ENCODE results near the gene GPR156.

Gene GPR156

GRCh38 chr3:120284747-120285507 is at the start of gene GPR156:
Gene GPR156 (minus strand): TSS chr3:120285222. CDS start chr3:120244098, 41,124 bp downstream.
- no peak within 1 kb of the TSS for H2AFZ ChIP-seq (ENCODE audit: low read length)

GRCh38 chr3:120332646-120333045 is 47.6 kb upstream of the GPR156 start:
- H3K9ac ChIP-seq (ENCODE audit: low read length) = no peak overlapping the region
- no peak overlapping the region for H3K27ac ChIP-seq (ENCODE audit: low read length)
- H3F3A ChIP-seq (ENCODE audit: insufficient read depth, low read length) = 0 out of 2 replicates have a peak, but pooled peaks cover 3% of the 10 kb centered on the region
- H3K9me2 ChIP-seq (replicated peaks; ENCODE audit: insufficient read depth, low read length) = no peaks in the 10 kb centered on the region
- H3K4me3 ChIP-seq (ENCODE audit: low read length) = no peak overlapping the region
- H3K4me1 ChIP-seq (ENCODE audit: low read length) = no peaks in the 10 kb centered on the region
- peaks cover 30% of the 10 kb centered on the region; the same call in 1 of the 2 replicates for H3K36me3 ChIP-seq (replicated peaks; ENCODE audit: insufficient read depth, low read length)
- H3K79me2 ChIP-seq (ENCODE audit: low read length) = peaks cover 43% of the 10 kb centered on the region
- no peak for DNase-seq
- H3K27me3 ChIP-seq (replicated peaks; ENCODE audit: insufficient read depth, low read length) = no peaks in the 10 kb centered on the region
- TF ChIP-seq EZH2 (optimal IDR thresholded peaks at IDR 0.05; ENCODE audit: low read depth, low read length) (no peak), EZH2phosphoT487 (IDR thresholded peaks at IDR 0.05; ENCODE audit: low read length) (no peak), CTCF (IDR thresholded peaks at IDR 0.05; ENCODE audit: low read length) (no peak)
- H3K9me3 ChIP-seq (replicated peaks; ENCODE audit: insufficient read depth, low read length) = no peaks in the 10 kb centered on the region
- H4K20me1 ChIP-seq (ENCODE audit: insufficient read depth, low read length) = peaks cover 13% of the 10 kb centered on the region
- no peak overlapping the region for H3K4me2 ChIP-seq (ENCODE audit: low read depth, low read length)
- H2AFZ ChIP-seq (ENCODE audit: low read length) = no peak overlapping the region

More at GRCh38 chr3:120284747-120285507, at the start of gene GPR156:
- no peaks in the 10 kb centered on the region for H3K9me2 ChIP-seq (replicated peaks; ENCODE audit: insufficient read depth, low read length)
- no peak within 1 kb of the TSS for H3K27ac ChIP-seq (ENCODE audit: low read length)
- H3K9ac ChIP-seq (ENCODE audit: low read length) = no peak within 1 kb of the TSS
- no peaks in the 10 kb centered on the region for H4K20me1 ChIP-seq (ENCODE audit: insufficient read depth, low read length)
- no peak for TF ChIP-seq EZH2phosphoT487 (IDR thresholded peaks at IDR 0.05; ENCODE audit: low read length)
- no peak for TF ChIP-seq EZH2 (optimal IDR thresholded peaks at IDR 0.05; ENCODE audit: low read depth, low read length)
- no peak for TF ChIP-seq CTCF (IDR thresholded peaks at IDR 0.05; ENCODE audit: low read length)
- no peak within 1 kb of the TSS for H3K4me2 ChIP-seq (ENCODE audit: low read depth, low read length)
- H3K4me1 ChIP-seq (ENCODE audit: low read length) = no peaks in the 10 kb centered on the region
- H3K4me3 ChIP-seq (ENCODE audit: low read length) = no peak within 1 kb of the TSS
- no peaks in the 10 kb centered on the region for H3K27me3 ChIP-seq (replicated peaks; ENCODE audit: insufficient read depth, low read length)
- no peaks in the 10 kb centered on the region for H3F3A ChIP-seq (ENCODE audit: insufficient read depth, low read length)
- no peaks in the 10 kb centered on the region for H3K79me2 ChIP-seq (ENCODE audit: low read length)
- H3K9me3 ChIP-seq (replicated peaks; ENCODE audit: insufficient read depth, low read length) = no peaks in the 10 kb centered on the region
- no peaks in the 10 kb centered on the region for H3K36me3 ChIP-seq (replicated peaks; ENCODE audit: insufficient read depth, low read length)
- DNase-seq = no peak

GRCh38 chr3:120331076-120331475 is 46.1 kb upstream of the GPR156 start:
- TF ChIP-seq CTCF (IDR thresholded peaks at IDR 0.05; ENCODE audit: low read length) (no peak), EZH2phosphoT487 (IDR thresholded peaks at IDR 0.05; ENCODE audit: low read length) (no peak), EZH2 (optimal IDR thresholded peaks at IDR 0.05; ENCODE audit: low read depth, low read length) (no peak)
- H4K20me1 ChIP-seq (ENCODE audit: insufficient read depth, low read length) = peaks cover 8% of the 10 kb centered on the region
- H3K4me2 ChIP-seq (ENCODE audit: low read depth, low read length) = no peak overlapping the region
- no peaks in the 10 kb centered on the region for H3K9me2 ChIP-seq (replicated peaks; ENCODE audit: insufficient read depth, low read length)
- H3K27me3 ChIP-seq (replicated peaks; ENCODE audit: insufficient read depth, low read length) = no peaks in the 10 kb centered on the region
- H3K36me3 ChIP-seq (replicated peaks; ENCODE audit: insufficient read depth, low read length) = peaks cover 30% of the 10 kb centered on the region; the same call in 1 of the 2 replicates
- H3K9me3 ChIP-seq (replicated peaks; ENCODE audit: insufficient read depth, low read length) = no peaks in the 10 kb centered on the region
- H3K4me3 ChIP-seq (ENCODE audit: low read length) = no peak overlapping the region
- no peak overlapping the region for H2AFZ ChIP-seq (ENCODE audit: low read length)
- no peaks in the 10 kb centered on the region for H3F3A ChIP-seq (ENCODE audit: insufficient read depth, low read length)
- no peak overlapping the region for H3K9ac ChIP-seq (ENCODE audit: low read length)
- peaks cover 32% of the 10 kb centered on the region for H3K79me2 ChIP-seq (ENCODE audit: low read length)
- no peaks in the 10 kb centered on the region for H3K4me1 ChIP-seq (ENCODE audit: low read length)
- DNase-seq = no peak
- H3K27ac ChIP-seq (ENCODE audit: low read length) = no peak overlapping the region

Measured in MM.1S (cell line).